Daoy (cell line): ENCODE measurements around the gene UTRN. TPM values are rescaled to one million over a fixed set of nuclear protein-coding genes. Genes with fewer than 3 reads are reported as not detected.

Experiments used
- total RNA-seq: library from RNA; depleted of rRNA; stranded (reverse); fragments of >200 nt; shearing (Covaris generic); gene quantifications from 2 replicates; pipeline ENCODE4 v1.2.3, GENCODE V29; 2014; rRNA removed

UTRN gene
- total RNA-seq, 1 experiment from 2014 or later, result 26.9 TPM

Other genes with a start within 250 kb of the UTRN start
- gene SF3B5, start 189.8 kb upstream of the UTRN start, total RNA-seq, result 200 TPM in 2 replicates
- gene STX11, start 134.8 kb upstream of the UTRN start, total RNA-seq, result 4.6 and 6.3 TPM in 2 replicates